Activated naive CD8-positive, alpha-beta T cell treated with anti-CD3 and anti-CD28 coated beads for 36 hours (primary cell): ENCODE data around the gene TPO. TPM values are rescaled to one million over a fixed set of nuclear protein-coding genes. Genes with fewer than 3 reads are reported as not detected.
"Not testable (repeated sequence)": the region's sequence is repeated elsewhere in the genome, so short reads cannot be mapped to it uniquely, and the experiment has no call there.

Experiments
- DNase-seq: peaks from one replicate; pipeline ENCODE4 v3.0.0; 2021
- H3K27ac Mint-ChIP-seq: one replicate; pipeline ENCODE4 v1.8.0; 2022; ENCODE audit warnings: mild to moderate bottlenecking, moderate library complexity, mixed read lengths
- H3K27me3 Mint-ChIP-seq: one replicate; pipeline ENCODE4 v1.8.0; 2022; ENCODE audit warnings: mild to moderate bottlenecking, mixed read lengths
- H3K36me3 Mint-ChIP-seq: one replicate; pipeline ENCODE4 v1.8.0; 2021; ENCODE audit warnings: mild to moderate bottlenecking, mixed read lengths
- H3K4me1 Mint-ChIP-seq: one replicate; pipeline ENCODE4 v1.8.0; 2021; ENCODE audit warnings: mixed read lengths
- H3K4me3 Mint-ChIP-seq: one replicate; pipeline ENCODE4 v1.8.0; 2022; ENCODE audit warnings: mild to moderate bottlenecking, moderate library complexity, mixed read lengths
- H3K9me3 Mint-ChIP-seq: one replicate; pipeline ENCODE4 v1.8.0; 2022; ENCODE audit warnings: mixed read lengths
- total RNA-seq, 2 experiments: library from RNA; stranded (reverse); gene quantifications; one replicate each; pipeline ENCODE4 v1.2.3, GENCODE V29; 2021

TPO gene
- total RNA-seq, 2 experiments from 2014 or later, result not detected

GRCh38 chr2:1481406-1482252 lies 68.4 kb downstream of the TPO start:
- H3K36me3 Mint-ChIP-seq, result no peaks in the 10 kb centered on the region
- no peaks in the 10 kb centered on the region for H3K4me1 Mint-ChIP-seq
- no peaks in the 10 kb centered on the region for H3K27me3 Mint-ChIP-seq
- H3K4me3 Mint-ChIP-seq, result no peak overlapping the region
- no peak for DNase-seq
- no peak overlapping the region for H3K27ac Mint-ChIP-seq
- no peaks in the 10 kb centered on the region for H3K9me3 Mint-ChIP-seq

GRCh38 chr2:1482253-1482675 lies 69.0 kb downstream of the TPO start:
- H3K27me3 Mint-ChIP-seq, result no peaks in the 10 kb centered on the region
- H3K4me1 Mint-ChIP-seq, result no peaks in the 10 kb centered on the region
- no peaks in the 10 kb centered on the region for H3K9me3 Mint-ChIP-seq
- no peak overlapping the region for H3K4me3 Mint-ChIP-seq
- no peak overlapping the region for H3K27ac Mint-ChIP-seq
- no peaks in the 10 kb centered on the region for H3K36me3 Mint-ChIP-seq
- DNase-seq, result no peak

GRCh38 chr2:1482981-1483380 lies 69.7 kb downstream of the TPO start:
- Mint-ChIP-seq H3K27ac (no peak overlapping the region), H3K4me3 (no peak overlapping the region), H3K9me3 (no peaks in the 10 kb centered on the region), H3K4me1 (no peaks in the 10 kb centered on the region), H3K27me3 (no peaks in the 10 kb centered on the region), H3K36me3 (no peaks in the 10 kb centered on the region)
- no peak for DNase-seq

GRCh38 chr2:1483551-1483950 lies 70.3 kb downstream of the TPO start:
- no peak for DNase-seq
- Mint-ChIP-seq H3K4me3 (no peak overlapping the region), H3K27me3 (no peaks in the 10 kb centered on the region), H3K36me3 (no peaks in the 10 kb centered on the region), H3K4me1 (no peaks in the 10 kb centered on the region), H3K9me3 (no peaks in the 10 kb centered on the region), H3K27ac (no peak overlapping the region)

- H3K27me3 Mint-ChIP-seq, result no peaks in the 10 kb centered on the region
- no peaks in the 10 kb centered on the region for H3K36me3 Mint-ChIP-seq
- no peak for DNase-seq
- H3K27ac Mint-ChIP-seq, result no peak overlapping the region
- H3K4me1 Mint-ChIP-seq, result no peaks in the 10 kb centered on the region
- no peak overlapping the region for H3K4me3 Mint-ChIP-seq
- H3K9me3 Mint-ChIP-seq, result no peaks in the 10 kb centered on the region
These were observed 71.0 kb downstream of the TPO start for GRCh38 chr2:1484131-1484884.

GRCh38 chr2:1486670-1487069 lies 73.4 kb downstream of the TPO start:
- no peak overlapping the region for H3K4me3 Mint-ChIP-seq
- H3K27ac Mint-ChIP-seq, result no peak overlapping the region
- no peaks in the 10 kb centered on the region for H3K36me3 Mint-ChIP-seq
- H3K27me3 Mint-ChIP-seq, result no peaks in the 10 kb centered on the region
- DNase-seq, result no peak
- no peaks in the 10 kb centered on the region for H3K4me1 Mint-ChIP-seq
- no peaks in the 10 kb centered on the region for H3K9me3 Mint-ChIP-seq

- Mint-ChIP-seq H3K4me1 (no peaks in the 10 kb centered on the region), H3K27ac (no peak overlapping the region), H3K4me3 (no peak overlapping the region), H3K36me3 (no peaks in the 10 kb centered on the region), H3K27me3 (no peaks in the 10 kb centered on the region), H3K9me3 (no peaks in the 10 kb centered on the region)
- DNase-seq, result no peak
These were observed 74.5 kb downstream of the TPO start for GRCh38 chr2:1487758-1488157.

GRCh38 chr2:1488181-1488671 lies 75.0 kb downstream of the TPO start:
- Mint-ChIP-seq H3K4me1 (no peaks in the 10 kb centered on the region), H3K27ac (no peak overlapping the region), H3K36me3 (no peaks in the 10 kb centered on the region), H3K4me3 (no peak overlapping the region), H3K9me3 (no peaks in the 10 kb centered on the region), H3K27me3 (no peaks in the 10 kb centered on the region)
- no peak for DNase-seq

- H3K27me3 Mint-ChIP-seq, result no peaks in the 10 kb centered on the region
- DNase-seq, result no peak
- no peaks in the 10 kb centered on the region for H3K9me3 Mint-ChIP-seq
- no peak overlapping the region for H3K4me3 Mint-ChIP-seq
- no peaks in the 10 kb centered on the region for H3K36me3 Mint-ChIP-seq
- no peak overlapping the region for H3K27ac Mint-ChIP-seq
- no peaks in the 10 kb centered on the region for H3K4me1 Mint-ChIP-seq
These were observed 75.6 kb downstream of the TPO start for GRCh38 chr2:1488851-1489250.

- Mint-ChIP-seq H3K27me3 (no peaks in the 10 kb centered on the region), H3K9me3 (no peaks in the 10 kb centered on the region), H3K27ac (no peak overlapping the region), H3K4me1 (no peaks in the 10 kb centered on the region), H3K36me3 (no peaks in the 10 kb centered on the region), H3K4me3 (no peak overlapping the region)
- no peak for DNase-seq
These were observed 76.2 kb downstream of the TPO start for GRCh38 chr2:1489486-1489885.

- H3K4me1 Mint-ChIP-seq, H3K27me3 Mint-ChIP-seq, H3K36me3 Mint-ChIP-seq, H3K4me3 Mint-ChIP-seq, H3K9me3 Mint-ChIP-seq, H3K27ac Mint-ChIP-seq, DNase-seq: not testable (repeated sequence)
These were observed 77.1 kb downstream of the TPO start for GRCh38 chr2:1490381-1490780.

GRCh38 chr2:1491751-1492150 lies 78.5 kb downstream of the TPO start:
- Mint-ChIP-seq H3K9me3 (no peaks in the 10 kb centered on the region), H3K36me3 (no peaks in the 10 kb centered on the region), H3K4me3 (no peak overlapping the region), H3K27me3 (no peaks in the 10 kb centered on the region), H3K4me1 (no peaks in the 10 kb centered on the region), H3K27ac (no peak overlapping the region)
- DNase-seq, result no peak

GRCh38 chr2:1492231-1492630 lies 79.0 kb downstream of the TPO start:
- H3K36me3 Mint-ChIP-seq, H3K27me3 Mint-ChIP-seq, H3K9me3 Mint-ChIP-seq, H3K4me3 Mint-ChIP-seq, H3K27ac Mint-ChIP-seq, DNase-seq, H3K4me1 Mint-ChIP-seq: not testable (repeated sequence)

- Mint-ChIP-seq H3K36me3 (no peaks in the 10 kb centered on the region), H3K4me3 (no peak overlapping the region), H3K27me3 (no peaks in the 10 kb centered on the region), H3K9me3 (no peaks in the 10 kb centered on the region), H3K27ac (no peak overlapping the region), H3K4me1 (no peaks in the 10 kb centered on the region)
- DNase-seq, result no peak
These were observed 79.6 kb downstream of the TPO start for GRCh38 chr2:1492711-1493430.

- Mint-ChIP-seq H3K4me3 (no peak overlapping the region), H3K9me3 (no peaks in the 10 kb centered on the region), H3K27ac (no peak overlapping the region)
These were observed 80.3 kb downstream of the TPO start for GRCh38 chr2:1493431-1494126.

More at GRCh38 chr2:1493431-1494126, 80.3 kb downstream of the TPO start:
- DNase-seq, result no peak
- Mint-ChIP-seq H3K36me3 (no peaks in the 10 kb centered on the region), H3K27me3 (no peaks in the 10 kb centered on the region), H3K4me1 (no peaks in the 10 kb centered on the region)
